NCI-H1417 (cell line): Measurements from ENCODE around the gene TRIO.

ENCODE experiments used
- DNase-seq, 3 experiments: peaks; one replicate each; lab custom pipeline; 2025; lab: John Stamatoyannopoulos, UW

The TRIO gene

DNA sequence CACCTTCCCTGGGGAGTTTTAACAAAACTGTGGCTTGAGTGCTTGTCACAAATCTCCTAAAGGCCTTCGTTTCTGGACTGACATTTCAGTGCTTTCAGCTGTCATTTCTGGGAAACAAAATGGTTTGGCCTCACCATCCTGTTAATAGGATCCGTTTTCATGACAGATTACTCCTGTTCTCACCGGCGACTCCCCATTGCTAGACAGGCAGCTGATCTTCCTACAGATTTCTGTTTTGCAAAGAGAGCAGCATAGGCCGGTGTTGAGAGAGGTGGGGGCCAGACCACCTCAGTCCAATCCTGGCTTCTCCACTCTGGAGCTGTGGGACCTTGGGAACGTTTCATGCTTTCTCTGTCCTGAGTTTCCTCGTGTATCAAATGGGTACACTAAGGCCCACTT lies 363.0 kb downstream of the TRIO start:
- no peak for DNase-seq

DNA sequence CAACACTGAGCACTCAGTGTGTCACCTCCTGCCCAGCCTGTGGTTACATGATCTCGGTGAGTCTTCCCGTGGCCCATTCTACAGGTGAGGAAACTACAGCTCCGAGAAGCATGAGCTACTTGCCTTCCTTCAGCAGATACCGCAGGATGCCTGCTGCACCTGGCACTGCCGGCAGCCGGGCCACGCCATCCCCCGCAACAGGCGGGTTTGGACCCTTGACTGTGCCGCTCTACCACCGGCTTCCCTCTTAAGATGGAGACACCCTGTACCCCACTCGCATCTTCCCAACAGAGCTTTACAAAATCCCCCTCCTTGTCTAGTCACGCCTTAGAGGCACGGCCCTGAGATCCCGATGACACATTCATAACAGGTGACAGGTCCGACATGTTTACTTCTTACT lies 363.5 kb downstream of the TRIO start:
- no peak for DNase-seq

DNA sequence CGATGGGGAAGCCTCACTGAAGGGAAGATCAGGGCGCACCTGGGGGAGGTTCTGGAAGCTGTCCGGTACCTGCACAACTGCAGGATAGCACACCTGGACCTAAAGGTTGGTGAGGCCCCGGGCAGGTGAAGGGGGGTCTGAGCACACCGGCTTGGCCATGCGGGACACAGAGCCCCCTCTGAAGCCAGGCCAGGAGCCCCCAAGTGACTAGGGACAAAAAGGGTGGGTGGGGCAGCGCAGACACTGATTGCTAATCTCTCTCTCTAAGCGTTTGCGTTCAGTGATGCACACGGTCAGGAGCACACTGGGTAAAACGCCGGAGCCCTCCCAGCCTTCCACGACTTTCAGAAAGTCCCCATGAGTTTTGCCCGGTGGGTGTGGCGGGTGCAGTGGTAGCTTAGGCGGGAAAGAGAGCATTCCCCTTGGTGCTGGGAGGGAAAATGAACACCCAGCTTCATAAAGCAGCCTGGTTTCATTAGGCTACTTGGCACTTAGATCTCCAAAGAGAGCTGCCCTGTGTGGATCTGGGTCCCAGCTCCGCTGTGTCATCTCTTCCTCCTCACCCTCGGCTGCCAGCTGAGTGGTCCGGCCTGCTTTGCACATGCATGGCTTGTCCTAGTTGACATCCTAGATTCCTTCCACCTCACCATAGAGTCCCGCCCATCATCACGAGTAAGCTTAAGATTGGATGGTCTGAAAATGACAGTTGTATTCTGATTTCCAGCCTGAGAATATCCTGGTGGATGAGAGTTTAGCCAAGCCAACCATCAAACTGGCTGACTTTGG lies 364.2 kb downstream of the TRIO start:
- DNase-seq = no peak

DNA sequence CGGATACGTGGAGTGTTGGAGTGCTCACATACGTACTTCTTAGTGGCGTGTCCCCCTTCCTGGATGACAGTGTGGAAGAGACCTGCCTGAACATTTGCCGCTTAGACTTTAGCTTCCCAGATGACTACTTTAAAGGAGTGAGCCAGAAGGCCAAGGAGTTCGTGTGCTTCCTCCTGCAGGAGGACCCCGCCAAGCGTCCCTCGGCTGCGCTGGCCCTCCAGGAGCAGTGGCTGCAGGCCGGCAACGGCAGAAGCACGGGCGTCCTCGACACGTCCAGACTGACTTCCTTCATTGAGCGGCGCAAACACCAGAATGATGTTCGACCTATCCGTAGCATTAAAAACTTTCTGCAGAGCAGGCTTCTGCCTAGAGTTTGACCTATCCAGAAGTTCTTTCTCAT lies 364.9 kb downstream of the TRIO start:
- DNase-seq = no peak

DNA sequence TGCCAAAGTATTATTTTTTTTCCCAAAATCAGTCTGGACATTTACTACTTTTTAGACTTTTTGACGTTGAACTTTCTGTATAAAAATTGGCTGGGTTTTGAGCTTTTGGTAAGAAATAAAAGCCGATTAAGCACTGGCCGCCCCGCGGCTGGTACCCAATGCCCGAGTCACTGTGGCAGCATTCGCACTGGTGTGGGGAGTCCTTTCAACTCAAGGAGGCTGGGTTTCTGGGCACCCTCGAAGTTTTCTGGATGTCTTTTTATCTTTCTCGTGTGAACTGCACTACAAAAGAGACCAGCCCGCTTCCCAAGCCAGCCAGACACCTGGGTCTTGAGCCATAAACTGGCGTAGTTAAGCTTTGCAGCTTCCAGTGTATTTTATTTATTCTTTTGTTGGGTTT lies 366.4 kb downstream of the TRIO start:
- DNase-seq = no peak

DNA sequence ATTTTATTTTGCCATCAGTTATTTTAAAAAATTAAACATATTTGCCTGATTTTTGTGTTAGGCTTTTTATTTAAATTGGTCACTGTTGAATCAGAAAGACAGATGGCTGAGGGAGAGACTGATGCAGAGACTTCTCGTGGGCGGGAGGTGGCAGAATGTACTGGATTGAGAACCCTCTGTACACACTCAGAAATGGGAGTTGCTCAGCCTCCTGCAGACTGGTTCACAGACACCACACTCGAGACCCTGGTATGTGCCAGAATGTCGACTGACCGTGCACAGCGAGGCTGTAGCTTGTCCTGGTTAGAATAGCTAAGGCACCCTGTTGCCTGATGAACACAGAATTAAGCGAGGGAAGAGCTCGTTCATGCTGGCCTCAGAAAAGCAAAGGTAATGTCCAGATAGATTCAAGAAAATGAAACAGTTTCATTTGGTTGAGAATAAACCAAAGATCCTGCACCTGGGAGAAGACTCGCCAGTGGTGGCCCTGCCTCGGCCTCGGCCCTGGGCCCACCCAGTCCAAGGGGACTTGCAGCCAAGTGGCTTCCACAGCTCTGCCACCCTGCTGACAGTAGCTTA lies 367.1 kb downstream of the TRIO start:
- no peak for DNase-seq

DNA sequence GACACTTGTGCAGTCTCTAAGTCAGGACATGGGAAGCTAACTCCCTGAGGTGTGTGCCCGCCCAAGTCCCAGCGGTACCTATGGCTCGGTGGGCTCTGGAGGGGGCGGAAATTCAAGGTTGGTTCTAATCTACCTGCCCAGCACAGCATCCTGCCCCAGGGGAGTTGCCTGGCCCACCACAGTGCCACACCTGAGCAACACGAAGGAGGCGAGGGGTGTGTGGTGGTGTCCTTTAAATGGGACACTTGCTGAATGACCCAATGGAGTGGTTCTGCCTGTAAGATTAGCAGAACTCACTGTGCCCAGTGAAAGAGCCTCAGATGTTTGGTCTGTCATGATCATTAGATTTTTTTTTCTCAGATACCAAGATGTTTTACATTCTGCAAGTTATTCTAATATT lies 367.7 kb downstream of the TRIO start:
- DNase-seq = no peak

DNA sequence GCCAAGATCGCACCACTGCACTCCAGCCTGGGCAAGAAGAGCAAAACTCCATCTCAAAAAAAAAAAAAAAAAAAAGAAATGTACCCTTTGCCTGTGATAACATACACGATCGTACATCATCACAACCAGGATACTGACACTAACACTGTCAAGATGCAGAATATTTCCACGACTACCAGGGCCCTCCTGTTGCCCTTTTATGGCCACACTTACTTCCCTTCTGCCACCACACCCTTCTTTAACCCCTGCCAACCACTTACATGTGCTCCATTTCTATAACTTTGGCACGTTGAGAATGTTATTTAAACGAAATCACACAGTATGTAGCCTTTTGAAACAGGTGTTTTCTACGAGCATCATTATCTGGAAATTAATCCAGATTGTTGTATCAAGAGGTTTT lies 369.4 kb downstream of the TRIO start:
- DNase-seq = peak in 1 of 3 experiments; percentile 21

DNA sequence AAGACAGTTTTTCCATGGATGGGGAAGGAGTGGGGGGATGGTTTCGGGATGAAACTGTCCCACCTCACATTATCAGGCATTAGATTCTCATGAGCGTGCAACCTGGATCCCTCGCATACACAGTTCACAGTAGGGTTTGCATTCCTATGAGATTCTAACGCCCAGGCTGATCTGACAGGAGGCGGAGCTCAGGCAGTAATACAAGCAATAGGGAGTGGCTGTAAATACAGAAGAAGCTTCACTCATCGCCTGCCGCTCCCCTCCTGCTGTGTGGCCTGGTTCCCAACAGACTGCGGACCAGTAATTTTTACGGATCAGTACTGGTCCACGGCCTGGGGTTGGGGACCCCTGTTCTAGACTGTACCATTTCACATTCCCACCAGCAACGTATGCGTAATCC lies 370.1 kb downstream of the TRIO start:
- DNase-seq = no peak

DNA sequence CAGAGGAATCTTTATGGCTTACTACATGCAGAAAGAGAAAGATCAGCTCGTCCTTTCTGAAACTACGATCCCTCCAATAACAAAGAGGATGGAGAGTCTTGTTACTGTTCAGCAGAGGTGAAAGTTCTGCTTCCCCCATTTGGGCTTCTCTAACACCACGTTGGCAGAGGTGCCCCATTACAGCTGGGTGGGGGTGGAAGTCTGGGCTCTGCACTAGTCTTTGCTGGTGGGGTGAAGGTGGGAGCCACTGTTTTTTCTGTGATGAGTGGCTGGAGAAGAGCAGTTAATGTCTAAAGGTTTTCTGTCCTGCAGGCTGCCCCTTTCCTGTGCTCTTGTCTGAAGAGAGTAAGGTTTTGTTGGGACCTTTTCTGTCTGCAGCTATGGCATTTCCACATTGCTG lies 373.8 kb downstream of the TRIO start:
- DNase-seq = no peak

DNA sequence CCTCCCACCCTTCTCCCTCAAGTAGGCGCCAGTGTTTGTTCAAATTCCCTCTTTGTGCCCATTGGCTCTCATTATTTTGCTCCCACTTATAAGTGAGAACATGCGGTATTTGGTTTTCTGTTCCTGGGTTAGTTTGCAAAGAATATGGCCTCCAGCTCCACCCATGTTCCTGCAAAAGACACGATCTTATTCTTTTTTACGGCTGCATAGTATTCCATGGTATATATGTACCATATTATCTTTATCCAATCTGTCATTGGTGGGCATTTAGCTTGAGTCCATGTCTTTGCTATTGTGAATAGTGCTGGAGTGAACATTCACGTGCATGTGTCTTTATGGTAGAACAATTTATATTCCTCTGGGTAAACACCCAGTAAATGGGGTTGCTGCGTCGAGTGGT lies 375.5 kb downstream of the TRIO start:
- DNase-seq = no peak

DNA sequence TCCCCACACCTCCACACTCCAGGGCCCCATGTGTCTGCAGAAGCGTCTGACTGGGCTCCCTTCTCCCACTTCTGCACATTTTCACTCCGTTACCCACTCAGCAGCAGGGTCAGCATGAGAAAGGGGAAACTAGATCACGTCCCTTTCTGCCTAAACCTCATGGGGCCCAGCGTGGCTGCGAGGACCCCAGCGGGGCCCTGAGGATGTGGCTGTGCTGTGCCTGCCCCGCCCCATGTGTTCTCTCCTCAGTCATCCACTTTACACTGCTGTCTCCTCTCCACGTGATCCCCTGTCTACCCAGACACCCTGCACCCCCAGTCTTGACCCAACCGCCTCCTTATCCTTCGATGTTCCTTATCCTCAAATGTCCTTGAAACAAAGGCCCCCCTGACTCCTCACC lies 378.6 kb downstream of the TRIO start:
- DNase-seq = no peak

DNA sequence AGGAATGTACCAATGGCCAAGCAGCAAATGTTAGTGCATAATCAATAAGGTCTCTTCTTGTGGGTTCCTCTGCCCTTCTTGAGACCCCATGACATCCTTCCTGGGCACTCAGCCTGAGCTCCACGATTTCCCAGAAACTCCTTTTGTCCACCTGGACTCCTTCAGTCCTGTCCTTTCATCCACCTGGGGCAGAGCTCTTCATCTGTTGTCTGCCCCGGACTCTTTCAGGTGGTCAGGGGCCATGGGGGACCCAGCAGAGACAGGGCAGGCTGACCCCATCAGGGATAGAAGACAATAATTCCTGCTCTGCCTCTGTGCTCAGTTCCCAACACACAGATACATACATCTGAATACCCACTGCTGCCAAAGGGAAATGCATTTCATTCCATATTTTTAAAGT lies 379.6 kb downstream of the TRIO start:
- DNase-seq = no peak

DNA sequence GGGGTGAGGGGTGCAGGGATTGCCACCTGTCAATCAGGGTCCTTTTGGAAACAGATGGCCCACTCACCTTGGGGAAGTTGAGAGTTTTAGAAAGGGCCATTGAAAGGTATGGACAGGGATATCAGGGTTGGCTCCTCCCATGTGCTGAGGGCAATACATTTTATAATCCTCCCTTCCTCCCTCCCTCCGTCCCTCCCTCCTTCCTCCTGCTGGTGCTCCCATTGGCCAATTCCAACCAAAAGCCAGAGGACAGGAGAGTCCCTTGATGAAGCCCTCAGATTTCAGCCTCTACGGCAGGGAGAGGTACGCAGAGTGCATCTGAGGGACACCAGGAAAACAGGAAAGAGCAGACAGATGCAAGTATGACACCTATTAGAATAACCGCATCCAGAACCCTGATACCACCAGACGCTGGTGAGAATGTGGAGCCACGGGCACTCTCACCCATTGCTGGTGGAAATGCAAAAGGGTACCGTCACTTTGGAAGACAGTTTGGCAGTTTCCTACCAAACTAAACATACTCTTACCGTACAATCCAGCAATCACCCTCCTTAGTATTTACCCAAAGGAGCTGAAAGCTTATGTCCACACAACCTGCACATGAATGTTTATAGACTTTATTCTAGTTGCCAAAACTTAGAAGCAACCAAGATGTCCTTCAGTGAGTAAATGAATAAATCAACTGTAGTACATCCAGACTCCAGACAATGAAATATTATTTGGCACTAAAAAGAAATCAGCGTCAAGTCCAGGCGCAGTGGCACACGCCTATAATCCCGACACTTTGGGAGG lies 380.3 kb downstream of the TRIO start:
- no peak for DNase-seq

DNA sequence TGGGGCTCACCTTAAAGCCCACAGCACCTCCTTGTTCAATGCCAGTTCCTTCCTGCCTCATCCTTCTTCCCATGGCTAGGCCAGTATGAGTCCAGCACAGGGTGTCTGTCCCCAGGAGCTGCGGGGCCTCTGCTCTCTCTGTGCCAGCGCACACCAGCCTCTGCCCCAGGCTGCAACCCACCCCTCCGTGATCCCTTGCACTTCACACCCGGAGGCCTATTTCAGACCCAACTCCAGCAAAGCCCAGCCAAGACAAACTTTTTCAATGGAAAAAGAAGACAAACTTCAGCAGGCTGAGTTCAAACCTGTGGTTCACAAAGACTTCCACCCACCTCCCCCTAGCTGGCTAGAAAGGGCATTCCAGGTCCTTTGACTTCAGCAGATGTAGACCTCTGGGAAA lies 382.3 kb downstream of the TRIO start:
- no peak for DNase-seq

DNA sequence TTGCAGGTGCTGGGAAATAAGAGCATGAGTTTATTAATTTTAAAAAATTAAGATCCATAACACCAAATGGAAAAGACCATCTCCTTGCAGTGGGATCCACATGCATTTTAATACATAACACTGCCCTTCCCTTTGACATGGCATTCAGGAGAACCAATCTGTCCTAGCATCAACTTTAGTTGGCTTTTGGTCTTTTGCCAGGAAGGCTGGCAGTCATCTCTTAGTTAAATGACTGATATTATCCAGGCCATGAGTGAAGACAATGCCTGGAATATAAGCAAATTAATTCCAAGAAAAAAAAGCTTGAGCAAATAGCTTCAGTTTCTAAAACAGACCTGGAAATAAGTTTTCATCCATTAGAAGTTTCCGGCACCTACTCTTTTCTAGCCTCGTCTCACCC lies 383.4 kb downstream of the TRIO start:
- DNase-seq = no peak

DNA sequence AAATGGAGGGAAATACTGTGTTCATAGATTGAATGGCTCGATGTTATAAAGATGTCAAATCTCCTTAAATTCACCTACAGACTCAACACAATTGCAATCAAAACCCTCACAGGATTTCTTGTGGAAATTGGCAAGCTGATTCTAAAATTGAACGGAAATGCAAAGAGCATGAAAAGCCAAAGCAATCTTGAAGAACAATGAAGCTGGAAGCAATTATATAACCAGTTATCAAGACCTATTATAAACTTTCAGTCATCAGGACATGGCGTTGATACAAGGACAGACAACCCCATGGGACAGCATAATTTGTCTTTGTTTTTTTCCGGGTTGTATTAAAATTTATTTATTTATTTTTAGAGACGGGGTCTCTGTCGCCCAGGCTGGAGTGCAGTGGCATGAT lies 385.0 kb downstream of the TRIO start:
- DNase-seq = peak in 1 of 3 experiments; percentile 20

DNA sequence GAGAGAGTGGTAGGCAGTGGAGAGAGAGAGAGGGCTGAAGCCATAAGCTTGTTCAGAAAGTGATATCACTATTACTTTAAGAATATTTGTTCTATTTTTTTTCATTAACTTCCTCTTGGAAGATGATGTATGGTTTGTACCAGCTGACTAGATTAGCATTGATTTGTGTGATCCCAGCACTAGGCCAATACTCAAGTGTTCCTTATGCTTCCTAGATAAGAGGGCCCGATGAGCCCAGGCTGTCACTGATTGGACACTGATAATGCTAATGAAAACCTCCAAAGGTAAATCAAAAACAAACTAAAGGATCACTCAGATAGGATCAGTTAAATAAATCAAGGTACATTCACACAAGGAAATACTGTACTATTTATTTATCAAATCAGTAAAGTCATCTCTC lies 385.8 kb downstream of the TRIO start:
- peak in 1 of 3 experiments; percentile 52 for DNase-seq

DNA sequence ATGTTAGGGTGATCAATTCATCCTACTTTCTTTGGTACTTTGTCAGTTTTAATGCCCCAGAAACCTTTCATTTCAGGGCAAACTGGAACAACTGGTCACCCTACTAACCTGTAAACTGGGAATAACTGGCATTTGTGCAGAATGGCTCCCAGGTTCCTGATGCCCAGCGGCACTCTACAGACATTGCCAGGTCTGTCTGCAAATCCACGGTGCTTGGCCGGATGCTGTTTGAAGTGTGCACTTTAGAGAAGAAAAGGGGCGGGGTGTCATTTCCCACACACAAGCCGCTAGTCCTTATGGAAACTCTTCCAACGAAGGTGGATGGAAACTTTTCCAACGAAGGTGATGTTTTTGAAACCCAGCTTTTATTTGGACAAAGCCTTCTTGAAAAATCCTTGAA lies 388.5 kb downstream of the TRIO start:
- peak in 1 of 3 experiments; percentile 29 for DNase-seq

DNA sequence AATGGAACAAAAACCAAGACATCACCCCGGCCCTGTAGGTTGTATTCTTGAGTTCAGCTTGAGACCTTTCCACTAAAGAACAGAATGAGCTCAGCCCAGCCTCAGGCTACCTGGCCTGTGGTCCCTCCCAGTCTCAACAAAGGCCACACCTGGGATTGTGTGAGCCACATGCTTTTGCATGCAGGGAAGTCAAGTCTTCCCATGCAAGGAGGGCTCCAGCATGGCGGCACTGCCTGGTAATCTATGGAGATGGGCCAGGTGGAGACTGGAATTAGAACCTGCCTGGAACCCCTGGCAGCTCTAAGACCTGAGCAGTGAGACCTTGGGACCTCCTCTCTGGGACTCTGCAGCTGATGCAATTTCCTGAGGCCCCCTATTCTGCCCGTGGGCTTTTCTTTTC lies 389.0 kb downstream of the TRIO start:
- DNase-seq = no peak

DNA sequence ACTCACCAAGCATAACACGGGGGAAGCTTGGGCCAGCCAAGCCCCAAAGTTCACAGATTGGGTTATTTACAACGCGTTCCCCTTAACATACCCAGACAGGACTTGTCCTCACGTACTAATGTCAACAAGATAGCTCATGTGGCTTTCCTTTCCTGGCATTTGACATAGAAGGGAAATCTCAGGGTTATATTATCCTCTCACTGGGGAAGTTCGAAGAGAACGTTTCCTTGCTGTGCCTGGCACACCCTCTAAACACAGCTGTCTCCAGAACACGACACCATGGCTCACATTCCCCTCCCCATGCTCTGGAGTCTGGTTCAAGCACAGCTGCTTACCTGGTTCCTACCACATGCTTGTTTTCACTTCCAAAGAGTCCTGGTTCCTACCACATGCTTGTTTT lies 391.6 kb downstream of the TRIO start:
- DNase-seq = peak in 1 of 3 experiments; percentile 33

DNA sequence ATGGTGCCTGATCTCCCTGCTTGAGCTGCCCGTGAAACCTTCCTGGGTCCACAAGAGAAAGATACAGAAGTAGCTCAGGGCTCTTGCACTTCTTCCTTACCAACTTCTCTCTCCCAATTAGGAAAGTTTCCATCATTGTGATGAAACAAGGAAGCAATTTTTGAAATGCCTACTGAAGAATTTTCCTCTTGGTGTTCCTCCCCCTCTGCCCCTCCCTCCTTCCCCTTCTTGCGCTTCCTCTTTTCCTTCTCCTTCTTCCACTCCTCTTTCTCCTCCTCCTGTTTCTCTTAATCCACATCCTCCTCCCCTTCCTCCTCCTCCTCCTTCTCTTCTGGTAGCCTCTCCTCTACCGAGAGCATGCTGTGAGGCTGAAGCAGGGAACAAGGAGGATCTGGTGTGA lies 402.2 kb downstream of the TRIO start:
- no peak for DNase-seq

DNA sequence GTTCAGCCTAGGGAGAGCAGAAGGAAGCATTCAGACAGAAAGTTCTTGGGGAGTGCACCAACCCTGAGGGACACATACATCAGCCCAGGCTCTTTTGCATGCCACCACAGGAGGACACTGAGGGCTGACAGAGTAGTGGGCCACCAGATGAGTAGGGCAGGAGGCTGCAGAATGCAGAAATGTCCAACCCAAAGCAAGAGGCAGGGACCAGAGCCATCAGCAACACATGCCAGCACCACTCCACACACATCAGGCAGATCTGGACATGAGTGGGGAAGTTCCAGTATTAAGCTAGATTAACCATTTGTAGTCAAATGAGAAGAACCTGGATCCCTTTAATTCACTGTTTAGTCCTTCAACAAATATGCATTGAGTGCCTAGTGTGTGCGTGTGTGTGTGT lies 402.7 kb downstream of the TRIO start:
- no peak for DNase-seq
